GM21825 (cell line): ENCODE results near the gene KLHL26.
"Not testable (repeated sequence)": the region's sequence is repeated elsewhere in the genome, so short reads cannot be mapped to it uniquely, and the experiment has no call there.

Experiments used
- ATAC-seq: cut with Tn5 transposase; IDR thresholded peaks from one replicate; pipeline ENCODE4 v1.9.1; 2021; ENCODE audit warnings: mild to moderate bottlenecking, moderate library complexity; ENCODE audit not compliant: unreplicated experiment

The KLHL26 gene

DNA sequence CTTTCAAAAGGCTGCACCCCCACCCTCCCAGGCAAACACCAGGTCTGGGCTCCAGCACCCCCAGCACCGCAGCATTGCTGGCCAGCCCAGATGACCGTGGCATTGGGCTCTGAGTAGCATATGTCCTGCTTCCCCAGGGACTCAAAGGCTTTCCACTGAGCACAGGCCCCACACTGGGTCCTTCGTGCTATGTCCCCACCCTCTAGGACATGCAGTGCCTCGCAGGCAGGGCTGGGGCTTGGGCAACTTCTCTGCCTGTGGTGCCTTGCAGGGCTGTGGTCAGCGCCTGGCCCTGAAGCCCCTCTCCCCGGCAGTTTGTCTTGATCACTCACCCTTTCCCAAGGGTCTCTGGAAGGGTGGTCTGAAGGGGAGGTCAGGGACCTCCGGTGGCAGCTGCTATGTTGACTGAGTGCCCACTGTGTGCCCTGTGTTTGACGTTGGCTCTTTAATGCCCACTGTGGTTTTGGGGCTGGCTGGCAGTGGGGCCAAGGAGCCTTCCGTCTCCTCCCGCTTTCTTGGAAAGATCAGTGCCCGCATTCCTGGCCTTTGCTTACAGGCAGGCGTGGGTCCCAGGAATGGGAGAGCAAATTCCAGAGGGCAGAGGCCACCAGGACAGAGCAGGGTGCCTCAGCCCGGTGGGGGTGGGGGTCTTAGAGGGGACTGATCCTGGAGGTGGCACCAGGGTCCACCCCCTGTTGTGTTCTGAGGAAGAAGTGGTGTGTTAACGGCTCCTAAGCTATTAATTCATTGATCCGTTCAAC lies 26.3 kb downstream of the KLHL26 start:
- no peak for ATAC-seq

DNA sequence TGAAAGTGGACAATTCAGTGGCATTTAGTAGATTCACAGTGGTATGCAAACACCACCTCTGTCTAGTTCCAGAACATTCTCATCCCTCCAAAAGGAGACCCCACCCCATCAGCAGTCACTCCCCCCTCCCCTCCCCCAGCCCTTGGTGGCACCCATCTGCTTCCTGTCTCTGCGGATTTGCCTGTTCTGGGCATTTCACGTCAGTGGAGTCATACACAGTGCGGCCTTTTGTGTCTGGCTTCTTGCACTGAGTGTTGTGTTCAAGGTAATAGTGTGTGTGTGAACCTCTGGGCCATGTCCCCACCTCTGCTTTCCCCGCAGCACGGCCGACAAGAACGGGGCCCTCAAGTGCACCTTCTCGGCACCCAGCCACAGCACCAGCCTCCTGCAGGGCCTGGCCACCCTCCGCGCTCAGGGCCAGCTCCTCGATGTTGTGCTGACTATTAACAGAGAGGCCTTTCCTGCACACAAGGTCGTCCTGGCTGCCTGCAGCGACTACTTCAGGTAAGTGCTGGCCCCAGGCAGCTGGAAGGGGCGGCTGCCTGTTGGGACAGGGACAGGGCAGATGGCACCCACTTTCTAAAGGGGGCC lies 27.2 kb downstream of the KLHL26 start:
- no peak for ATAC-seq

DNA sequence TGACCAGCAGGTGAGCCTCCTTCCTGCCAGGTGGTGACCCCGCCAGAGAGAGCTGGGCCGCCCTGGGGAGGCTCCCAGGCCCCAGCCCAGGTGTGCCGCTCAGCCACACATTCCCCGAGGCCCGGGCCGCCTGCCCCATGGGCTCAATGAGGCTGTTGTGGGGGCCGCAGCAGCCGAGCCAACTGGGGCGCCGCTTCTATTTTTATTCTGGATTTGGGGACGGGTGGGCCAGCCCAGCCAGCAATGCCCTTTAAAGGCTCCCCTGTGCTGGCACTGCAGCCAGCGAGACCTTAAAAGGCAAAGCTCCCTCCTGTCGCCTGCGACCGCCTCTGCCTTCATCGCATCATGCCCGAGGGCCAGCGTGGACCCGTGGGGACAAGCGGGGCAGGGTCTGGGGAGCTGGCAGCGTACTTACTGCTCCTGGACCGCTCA lies 29.0 kb downstream of the KLHL26 start:
- no peak for ATAC-seq

DNA sequence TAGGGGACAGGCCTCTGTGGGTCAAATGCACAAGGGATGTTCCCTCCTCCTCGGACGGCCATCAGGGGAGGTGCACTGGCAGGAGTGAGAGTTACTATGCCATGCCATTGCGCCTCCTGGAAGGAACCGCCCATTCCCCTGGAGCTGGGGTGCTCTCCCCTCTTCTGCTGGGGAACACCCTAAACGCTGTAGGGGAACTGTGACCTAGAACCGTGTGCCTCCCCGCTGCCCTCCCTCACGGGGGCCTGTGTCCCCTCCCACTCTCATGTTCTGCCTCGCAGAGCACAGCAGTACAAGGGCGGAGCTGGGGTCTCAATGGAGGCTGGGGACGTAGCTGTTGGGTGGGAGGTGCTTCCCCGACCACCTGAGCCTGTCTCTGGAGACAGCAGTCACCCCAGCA lies 29.5 kb downstream of the KLHL26 start:
- ATAC-seq = no peak

DNA sequence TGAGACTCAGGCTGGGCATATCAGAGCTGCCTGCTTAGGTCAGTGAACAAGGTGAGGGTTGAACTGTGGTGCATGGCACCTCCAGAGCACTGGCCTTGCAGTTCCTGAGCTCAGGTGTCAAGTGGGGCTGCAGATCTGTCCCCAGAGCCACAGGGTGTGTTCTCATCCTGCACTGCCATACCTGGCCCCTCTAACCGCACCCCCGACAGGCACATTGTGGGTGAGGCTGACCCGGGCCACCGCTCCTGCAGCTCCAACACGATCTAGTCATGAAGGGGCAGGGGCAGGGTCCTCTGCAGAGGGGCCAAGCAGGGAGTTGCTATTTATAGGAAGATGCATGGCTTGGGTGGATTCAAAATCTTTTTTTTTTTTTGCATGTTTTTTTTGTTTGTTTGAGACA lies 30.0 kb downstream of the KLHL26 start:
- no peak for ATAC-seq

DNA sequence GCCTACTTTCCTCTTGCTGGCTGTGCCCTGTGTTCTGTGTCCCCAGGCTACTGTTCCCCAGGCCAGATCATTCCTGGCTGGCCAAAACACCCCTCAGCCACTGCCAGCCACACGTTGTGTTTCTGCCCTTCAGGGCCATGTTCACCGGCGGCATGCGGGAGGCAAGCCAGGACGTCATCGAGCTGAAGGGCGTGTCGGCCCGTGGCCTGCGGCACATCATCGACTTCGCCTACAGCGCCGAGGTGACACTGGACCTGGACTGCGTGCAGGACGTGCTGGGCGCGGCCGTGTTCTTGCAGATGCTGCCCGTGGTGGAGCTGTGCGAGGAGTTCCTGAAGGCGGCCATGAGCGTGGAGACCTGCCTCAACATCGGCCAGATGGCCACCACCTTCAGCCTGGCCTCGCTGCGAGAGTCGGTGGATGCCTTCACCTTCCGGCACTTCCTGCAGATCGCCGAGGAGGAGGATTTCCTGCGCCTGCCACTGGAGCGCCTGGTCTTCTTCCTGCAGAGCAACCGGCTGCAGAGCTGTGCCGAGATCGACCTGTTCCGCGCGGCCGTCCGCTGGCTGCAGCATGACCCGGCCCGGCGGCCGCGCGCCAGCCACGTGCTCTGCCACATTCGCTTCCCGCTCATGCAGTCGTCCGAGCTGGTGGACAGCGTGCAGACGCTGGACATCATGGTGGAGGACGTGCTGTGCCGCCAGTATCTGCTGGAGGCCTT lies 30.9 kb downstream of the KLHL26 start:
- ATAC-seq = no peak

DNA sequence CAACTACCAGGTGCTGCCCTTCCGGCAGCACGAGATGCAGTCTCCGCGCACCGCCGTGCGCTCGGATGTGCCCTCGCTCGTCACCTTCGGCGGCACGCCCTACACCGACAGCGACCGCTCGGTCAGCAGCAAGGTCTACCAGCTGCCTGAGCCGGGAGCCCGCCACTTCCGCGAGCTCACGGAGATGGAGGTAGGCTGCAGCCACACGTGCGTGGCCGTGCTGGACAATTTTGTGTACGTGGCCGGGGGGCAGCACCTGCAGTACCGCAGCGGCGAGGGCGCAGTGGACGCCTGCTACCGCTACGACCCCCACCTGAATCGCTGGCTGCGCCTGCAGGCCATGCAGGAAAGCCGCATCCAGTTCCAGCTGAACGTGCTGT lies 31.4 kb downstream of the KLHL26 start:
- ATAC-seq = no peak

DNA sequence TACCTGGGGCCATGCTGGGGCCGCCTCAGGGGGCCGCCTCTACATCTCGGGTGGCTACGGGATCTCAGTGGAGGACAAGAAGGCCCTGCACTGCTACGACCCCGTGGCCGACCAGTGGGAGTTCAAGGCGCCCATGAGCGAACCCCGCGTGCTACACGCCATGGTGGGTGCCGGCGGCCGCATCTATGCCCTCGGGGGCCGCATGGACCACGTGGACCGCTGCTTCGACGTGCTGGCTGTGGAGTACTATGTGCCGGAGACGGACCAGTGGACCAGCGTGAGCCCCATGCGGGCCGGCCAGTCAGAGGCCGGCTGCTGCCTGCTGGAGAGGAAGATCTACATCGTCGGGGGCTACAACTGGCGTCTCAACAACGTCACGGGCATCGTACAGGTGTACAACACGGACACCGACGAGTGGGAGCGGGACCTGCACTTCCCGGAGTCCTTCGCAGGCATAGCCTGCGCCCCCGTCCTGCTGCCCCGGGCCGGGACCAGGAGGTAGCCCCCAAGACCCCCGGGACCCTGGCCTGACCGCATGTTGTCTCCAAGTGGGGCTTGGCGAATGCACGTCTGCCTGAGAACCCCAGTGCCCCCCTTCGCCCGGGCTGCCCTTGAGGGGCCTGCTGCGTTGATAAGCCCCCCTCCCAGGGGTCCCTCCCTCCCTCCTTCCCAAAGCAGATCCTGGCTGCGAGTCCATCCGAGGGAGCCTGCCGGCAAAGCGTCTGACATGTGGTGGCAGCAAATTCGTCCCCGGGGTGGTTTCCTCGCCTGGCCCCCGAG lies 32.1 kb downstream of the KLHL26 start:
- ATAC-seq = no peak

DNA sequence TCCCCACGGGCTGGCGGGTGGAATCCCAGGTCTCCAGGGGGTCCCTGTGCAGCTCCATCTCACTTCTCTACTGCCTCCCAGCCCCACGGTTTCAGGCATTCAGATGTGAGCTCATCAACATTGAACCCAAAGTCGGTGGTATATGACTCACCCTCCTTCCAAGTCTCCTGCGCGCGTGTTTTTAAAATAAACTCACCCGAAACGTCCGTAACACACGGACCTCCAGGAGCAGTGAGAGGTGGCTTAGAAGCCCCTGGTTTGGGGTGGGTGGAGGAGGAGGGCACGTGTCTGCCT lies 32.6 kb downstream of the KLHL26 start:
- no peak for ATAC-seq

DNA sequence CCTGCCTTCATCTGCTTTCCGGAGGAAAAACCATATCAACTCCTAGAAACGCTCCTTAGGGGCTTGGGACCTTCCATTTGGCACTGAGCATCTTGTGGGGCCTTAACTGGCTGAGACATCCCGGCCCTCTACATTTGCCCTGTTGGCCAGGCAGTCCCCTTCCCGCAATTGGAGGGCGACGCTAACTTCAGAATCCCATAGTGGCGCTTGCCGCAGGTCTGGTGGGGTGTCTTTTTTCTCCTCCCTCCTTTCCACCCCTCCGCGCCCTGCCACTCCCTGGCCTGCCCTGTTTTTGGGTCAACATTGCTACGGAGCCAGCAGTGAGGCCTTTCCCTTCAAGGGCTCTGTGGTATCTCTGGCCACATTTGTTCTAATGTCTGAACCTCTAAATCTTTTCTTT lies 33.1 kb downstream of the KLHL26 start:
- no peak for ATAC-seq

DNA sequence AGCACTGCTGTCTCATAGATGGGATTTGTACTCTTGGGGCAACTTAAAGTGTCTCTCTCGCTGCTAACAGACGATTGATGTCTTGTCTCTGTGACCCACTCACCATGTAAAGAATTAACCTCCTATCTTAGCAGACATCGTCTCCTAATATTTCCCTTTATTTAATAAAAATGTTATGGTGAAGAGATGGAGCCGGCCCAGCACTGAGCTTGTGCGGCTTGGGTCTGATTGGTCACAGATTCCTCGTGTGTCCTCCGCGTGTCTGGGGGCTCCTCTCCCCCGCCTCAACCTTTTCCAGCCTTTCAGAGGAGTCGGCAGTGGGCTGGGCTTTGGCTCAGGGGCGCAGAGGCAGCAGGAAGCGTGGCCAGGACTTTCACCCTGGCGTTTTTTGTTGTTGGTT lies 33.5 kb downstream of the KLHL26 start:
- no peak for ATAC-seq

DNA sequence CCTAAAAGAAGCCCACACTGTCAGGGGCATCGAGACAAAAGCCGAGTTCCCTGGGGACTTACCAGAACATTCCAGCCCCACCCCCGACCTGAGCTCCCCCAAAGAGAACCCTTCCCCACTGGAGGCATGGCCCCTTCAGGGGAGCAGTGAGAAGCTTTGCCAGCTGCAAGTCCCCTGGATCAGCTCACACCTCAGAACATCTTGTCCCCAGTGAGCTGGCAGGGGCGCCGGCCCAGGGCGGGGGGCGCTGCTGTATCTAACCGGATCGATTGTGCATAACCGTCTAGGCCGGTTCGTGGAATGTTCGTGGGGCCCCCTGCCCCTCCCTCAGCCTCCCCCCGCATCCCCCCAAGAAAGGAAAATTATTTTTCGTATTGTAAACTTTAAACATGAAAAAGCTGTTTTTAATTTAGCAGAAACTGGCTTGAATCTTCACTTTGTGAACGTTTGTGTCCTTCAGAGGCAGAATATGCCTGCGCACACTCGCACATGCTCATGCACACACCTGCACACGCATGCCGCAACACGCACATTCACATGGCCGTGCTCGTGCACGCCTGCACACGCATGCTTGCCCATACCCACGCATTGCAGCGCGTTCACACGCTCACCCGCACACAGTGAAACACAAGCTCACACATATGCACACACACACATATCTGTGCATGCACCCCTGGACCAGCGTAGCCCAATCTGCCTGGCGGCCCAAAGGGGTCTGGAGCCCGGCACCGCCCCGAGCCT lies 34.6 kb downstream of the KLHL26 start:
- no peak for ATAC-seq

DNA sequence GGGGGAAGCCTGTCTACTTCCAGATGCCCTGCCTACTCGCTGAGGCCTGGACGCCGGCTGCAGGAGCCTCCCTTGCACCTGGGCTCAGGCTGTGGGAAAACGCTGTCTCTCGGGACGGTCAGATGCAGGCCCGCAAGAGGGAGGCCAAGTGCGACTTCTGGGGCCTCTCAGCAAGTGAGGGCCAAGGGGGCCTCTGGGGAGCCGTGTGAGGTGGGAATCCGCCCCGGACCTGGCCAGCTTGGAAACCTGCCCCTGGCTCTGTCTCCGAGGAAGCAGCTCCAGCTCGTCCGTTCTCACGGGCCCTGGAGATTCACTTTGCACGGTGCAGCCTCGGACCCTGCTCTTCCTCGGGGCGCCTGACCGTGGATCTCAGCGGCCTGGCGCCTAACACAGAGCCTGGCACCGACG lies 35.2 kb downstream of the KLHL26 start:
- ATAC-seq = no peak

DNA sequence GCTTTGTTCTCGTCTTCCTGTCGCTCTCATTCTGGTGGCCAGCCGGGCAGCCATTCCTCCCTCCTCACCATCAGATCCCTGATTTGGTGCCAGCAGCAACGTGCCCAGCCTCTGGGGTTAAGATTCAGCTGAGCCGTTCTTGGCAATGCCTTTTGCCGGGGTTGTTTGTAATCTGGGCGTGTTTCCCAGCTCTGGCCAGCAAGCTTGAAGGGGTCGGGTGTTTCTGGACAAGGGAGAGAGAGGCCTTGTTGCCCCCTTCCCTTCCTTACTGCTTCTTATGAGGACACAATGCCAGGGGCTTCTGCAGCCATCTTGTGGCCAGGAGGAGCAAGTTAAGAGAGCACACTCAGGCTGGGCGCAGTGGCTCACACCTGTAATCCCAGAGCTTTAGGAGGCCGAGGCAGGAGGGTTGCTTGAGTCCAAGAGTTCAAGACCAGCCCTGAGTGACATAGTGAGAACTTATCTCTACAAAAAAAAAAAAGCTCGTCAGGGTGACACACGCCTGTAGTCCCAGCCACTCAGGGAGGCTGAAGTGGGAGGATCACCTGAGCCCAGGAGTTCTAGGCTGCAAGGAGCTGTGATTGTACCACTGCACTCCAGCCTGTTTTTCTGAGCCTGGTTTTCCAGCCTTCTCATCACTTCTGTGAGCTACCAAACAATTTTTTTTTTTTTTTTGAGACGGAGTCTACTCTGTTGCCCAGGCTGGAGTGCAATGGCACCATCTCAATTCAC lies 35.9 kb downstream of the KLHL26 start:
- no peak for ATAC-seq

DNA sequence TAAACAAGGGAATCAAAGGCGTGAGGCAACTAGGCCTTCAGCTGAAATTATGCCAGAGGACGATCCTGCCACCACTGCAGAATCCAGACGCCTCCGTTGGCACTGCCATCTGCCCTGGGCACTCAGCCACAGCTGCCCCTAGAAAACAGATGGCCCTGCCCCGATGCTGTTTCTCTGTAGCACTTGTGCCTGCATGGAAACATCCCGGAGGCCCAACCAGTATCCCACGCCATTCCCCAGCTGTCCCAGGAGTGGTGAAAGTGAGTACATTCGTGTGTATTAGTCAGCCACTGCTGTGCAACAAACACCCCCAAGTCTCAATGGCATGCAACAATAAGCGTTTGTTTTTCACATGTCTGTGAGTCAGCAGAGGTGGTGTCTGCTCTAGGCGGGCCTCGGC lies 37.8 kb downstream of the KLHL26 start:
- ATAC-seq = no peak

DNA sequence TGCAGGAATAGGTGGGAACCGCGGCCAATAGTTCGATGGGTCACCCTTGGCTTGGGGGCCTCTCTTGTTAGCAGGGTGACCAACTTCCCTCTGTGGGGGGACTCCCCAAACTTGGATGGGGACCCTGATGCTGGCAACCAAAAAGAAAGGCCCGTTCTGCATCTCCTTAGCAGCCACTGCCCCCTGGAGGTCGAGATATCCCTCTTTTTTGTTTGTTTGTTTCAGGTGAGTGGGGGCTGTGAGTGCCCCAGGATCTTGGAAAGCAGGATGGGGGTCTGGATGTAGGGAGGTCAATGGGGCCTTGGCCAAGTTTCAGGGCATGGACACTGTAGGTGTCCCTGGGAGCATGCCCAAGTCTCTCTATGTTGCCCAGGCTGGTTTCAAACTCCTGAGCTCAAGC lies 39.0 kb downstream of the KLHL26 start:
- ATAC-seq = no peak

DNA sequence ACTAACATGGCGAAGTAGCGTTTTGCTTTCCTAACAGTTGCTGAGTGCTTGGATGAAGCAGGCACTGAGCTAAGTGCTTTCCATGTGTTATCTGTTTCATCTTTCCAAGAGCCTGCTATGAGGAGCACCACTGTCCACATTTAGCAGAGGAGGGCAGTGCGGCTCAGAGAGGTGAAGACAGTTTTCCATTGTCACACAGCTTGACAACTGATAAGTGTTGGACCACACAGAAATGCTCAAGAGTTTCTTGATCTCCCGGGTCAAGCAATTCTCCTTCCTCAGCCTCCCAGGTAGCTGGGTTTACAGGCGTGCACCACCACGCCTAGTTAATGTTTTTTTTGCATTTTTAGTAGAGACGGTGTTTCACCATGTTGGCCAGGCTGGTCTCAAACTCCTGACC lies 39.9 kb downstream of the KLHL26 start:
- no peak for ATAC-seq

DNA sequence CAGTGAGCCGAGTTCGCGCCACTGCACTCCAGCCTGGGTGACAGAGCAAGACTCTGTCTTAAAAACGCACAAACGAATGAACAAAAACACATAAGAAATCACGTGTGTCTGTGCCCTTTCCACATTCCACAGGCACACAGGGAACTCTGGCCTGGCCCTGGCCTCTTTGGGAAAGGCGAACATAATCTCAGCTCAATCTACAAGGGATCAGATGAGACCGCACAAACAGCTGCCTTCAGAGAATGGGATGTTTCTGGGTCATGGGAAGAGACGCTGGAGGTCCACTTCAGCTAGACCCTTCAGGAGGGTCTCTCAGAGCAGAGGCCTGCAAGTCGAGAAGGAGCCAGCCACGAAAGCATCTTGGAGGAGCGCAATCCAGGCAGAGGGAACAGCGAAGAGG lies 40.3 kb downstream of the KLHL26 start:
- ATAC-seq = no peak

DNA sequence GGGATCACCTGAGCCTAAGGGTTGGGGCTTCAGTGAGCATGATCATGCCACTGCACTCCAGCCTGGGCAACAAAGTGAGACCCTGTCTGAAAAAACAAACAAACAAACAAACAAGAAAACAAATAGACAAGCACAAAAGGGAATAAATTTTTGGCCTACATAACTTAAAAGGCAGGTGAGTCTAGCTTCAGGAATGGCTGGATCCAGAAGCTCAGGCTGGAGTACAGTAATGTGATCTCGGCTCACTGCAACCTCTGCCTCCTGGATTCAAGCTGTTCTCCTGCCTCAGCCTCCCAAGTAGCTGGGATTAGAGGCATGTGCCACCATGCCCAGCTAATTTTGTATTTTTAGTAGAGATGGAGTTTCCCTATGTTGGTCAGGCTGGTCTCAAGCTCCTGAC lies 43.3 kb downstream of the KLHL26 start:
- ATAC-seq = not testable (repeated sequence)

DNA sequence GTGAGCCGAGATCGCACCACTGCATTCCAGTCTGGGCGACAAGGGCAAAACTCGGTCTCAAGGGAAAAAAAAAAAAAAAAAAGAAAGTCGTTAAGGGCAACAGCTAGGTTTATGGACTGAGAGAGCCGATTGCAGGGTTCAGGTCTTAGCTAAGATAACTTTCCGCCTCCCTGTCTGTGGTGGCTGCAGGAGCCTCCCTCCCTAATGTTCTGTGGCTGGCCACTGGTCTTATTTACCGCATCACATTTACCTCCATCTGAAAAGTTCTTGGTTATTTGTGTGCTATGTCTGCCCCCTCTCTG lies 45.9 kb downstream of the KLHL26 start:
- no peak for ATAC-seq
